Smooth muscle cell (in vitro differentiated cells): ENCODE data around the gene ROM1. TPM values are rescaled to one million over a fixed set of nuclear protein-coding genes. Genes with fewer than 3 reads are reported as not detected.

Source experiments
- DNase-seq: peaks from one replicate; lab custom pipeline; 2025; ENCODE audit not compliant: unreplicated experiment; lab: John Stamatoyannopoulos, UW
- H2AFZ ChIP-seq: fragments of 200-600 bp; sonication (generic); 2 replicates; pipeline ENCODE4 v1.6.0; 2016; ENCODE audit warnings: antibody characterized with exemption, low read depth, mild to moderate bottlenecking
- H3F3A ChIP-seq: fragments of 200-600 bp; sonication (generic); 2 replicates; pipeline ENCODE4 v1.6.0; 2017; ENCODE audit warnings: antibody characterized with exemption, low read depth
- H3K27ac ChIP-seq: fragments of 200-600 bp; sonication (generic); 2 replicates; pipeline ENCODE4 v1.5.1; 2016; ENCODE audit warnings: low read depth, mild to moderate bottlenecking
- H3K27me3 ChIP-seq: fragments of 200-600 bp; sonication (generic); 2 replicates; pipeline ENCODE4 v1.6.1; 2016; ENCODE audit warnings: low read depth, mild to moderate bottlenecking
- H3K36me3 ChIP-seq: fragments of 200-600 bp; sonication (generic); 2 replicates; pipeline ENCODE4 v1.5.1; 2016; ENCODE audit warnings: low read depth
- H3K4me1 ChIP-seq: fragments of 200-600 bp; sonication (generic); 2 replicates; pipeline ENCODE4 v1.5.1; 2016; ENCODE audit warnings: low read depth
- H3K4me2 ChIP-seq: fragments of 200-600 bp; sonication (generic); 2 replicates; pipeline ENCODE4 v1.6.0; 2016; ENCODE audit warnings: mild to moderate bottlenecking
- H3K4me3 ChIP-seq: fragments of 200-600 bp; sonication (generic); 2 replicates; pipeline ENCODE4 v1.5.1; 2016; ENCODE audit warnings: mild to moderate bottlenecking
- H3K79me2 ChIP-seq: fragments of 200-600 bp; sonication (generic); 2 replicates; pipeline ENCODE4 v1.6.0; 2016; ENCODE audit warnings: low read depth, mild to moderate bottlenecking
- H3K9ac ChIP-seq: fragments of 200-600 bp; sonication (generic); 2 replicates; pipeline ENCODE4 v1.6.0; 2016; ENCODE audit warnings: low read depth
- H3K9me3 ChIP-seq: fragments of 200-600 bp; sonication (generic); replicated peaks from 2 replicates; pipeline ENCODE4 v1.5.1; 2016; ENCODE audit warnings: low read depth
- H4K20me1 ChIP-seq: fragments of 200-600 bp; sonication (generic); 2 replicates; pipeline ENCODE4 v1.6.0; 2016; ENCODE audit warnings: low read depth
- WGBS: methylation state at CpG from one replicate; pipeline ENCODE4 v1.1.7; 2016; ENCODE audit warnings: low lambda C conversion rate; 5-methylcytosine and 5-hydroxymethylcytosine counted together
- polyA plus RNA-seq: library from polyadenylated mRNA; unstranded; fragments of >200 nt; fragmentation: Nextera tagmentation; extraction: Ambion mirVana; gene quantifications from 2 replicates; pipeline ENCODE4 v1.2.1, GENCODE V29; 2016
- total RNA-seq: library from RNA; depleted of rRNA; stranded (reverse); fragments of >200 nt; gene quantifications from 2 replicates; pipeline ENCODE4 v1.2.3, GENCODE V29; 2014
- TF ChIP-seq, protein P1 (sequence below): fragments of 200-600 bp; sonication (generic); IDR thresholded peaks from 2 replicates; pipeline ENCODE4 v1.5.1; 2017; ENCODE audit warnings: borderline replicate concordance, mild to moderate bottlenecking, antibody characterized with exemption; ENCODE audit not compliant: insufficient read depth, poor library complexity, severe bottlenecking

The ROM1 gene
- total and polyA plus RNA-seq, 2 experiments from 2014 or later: 1.4 to 4.0 TPM

DNA sequence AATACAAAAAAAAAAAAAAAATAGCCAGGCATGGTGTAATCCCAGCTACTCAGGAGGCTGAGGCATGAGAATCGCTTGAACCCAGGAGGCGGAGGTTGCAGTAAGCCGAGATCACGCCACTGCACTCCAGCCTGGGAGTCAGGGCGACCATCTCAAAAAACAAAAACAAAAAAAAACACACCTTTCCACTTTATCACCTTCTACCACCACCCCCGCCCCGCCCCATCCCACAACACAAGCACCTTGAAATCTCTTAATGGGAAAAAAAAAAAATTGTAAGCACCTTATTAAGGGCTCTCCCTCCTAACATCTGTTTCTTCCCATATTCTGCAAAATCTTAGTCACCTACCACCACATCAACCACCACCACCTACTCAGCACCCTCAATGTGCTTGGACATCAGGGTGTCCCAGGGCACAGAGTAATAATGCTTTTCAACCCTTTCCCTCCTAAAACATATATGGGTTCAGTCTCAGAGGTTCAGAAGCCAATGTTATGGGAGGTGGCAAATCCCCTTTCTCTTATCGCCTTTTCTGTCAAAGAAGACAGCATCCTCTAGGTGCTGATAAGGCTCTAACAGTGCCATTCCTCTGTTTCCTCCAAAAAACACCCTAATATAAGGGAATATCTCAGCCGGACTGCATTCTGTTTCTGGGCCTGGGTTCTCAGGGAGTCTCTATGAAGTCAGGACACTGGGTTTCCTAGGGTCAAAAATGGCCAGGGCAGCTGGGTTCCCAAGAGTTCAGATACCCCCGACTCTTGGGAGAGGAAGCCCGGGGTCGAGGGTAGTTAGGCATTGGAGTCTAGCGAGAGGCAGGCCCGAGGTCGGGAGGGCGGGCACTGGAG lies 39.3 kb downstream of the ROM1 start:
- Histone ChIP-seq H3K9ac (peak overlapping the region; percentile 94), H3K4me1 (peaks cover 3% of the 10 kb centered on the region), H3K9me3 (no peaks in the 10 kb centered on the region), H3K27me3 (no peaks in the 10 kb centered on the region), H3K4me2 (peak overlapping the region; percentile 92), H4K20me1 (no peaks in the 10 kb centered on the region), H3K27ac (peak overlapping the region; percentile 78), H3K4me3 (peak overlapping the region; percentile 86), H3F3A (no peaks in the 10 kb centered on the region), H3K79me2 (peaks cover 19% of the 10 kb centered on the region), H3K36me3 (no peaks in the 10 kb centered on the region), H2AFZ (peak overlapping the region; percentile 100)
- TF ChIP-seq, protein P1, sequence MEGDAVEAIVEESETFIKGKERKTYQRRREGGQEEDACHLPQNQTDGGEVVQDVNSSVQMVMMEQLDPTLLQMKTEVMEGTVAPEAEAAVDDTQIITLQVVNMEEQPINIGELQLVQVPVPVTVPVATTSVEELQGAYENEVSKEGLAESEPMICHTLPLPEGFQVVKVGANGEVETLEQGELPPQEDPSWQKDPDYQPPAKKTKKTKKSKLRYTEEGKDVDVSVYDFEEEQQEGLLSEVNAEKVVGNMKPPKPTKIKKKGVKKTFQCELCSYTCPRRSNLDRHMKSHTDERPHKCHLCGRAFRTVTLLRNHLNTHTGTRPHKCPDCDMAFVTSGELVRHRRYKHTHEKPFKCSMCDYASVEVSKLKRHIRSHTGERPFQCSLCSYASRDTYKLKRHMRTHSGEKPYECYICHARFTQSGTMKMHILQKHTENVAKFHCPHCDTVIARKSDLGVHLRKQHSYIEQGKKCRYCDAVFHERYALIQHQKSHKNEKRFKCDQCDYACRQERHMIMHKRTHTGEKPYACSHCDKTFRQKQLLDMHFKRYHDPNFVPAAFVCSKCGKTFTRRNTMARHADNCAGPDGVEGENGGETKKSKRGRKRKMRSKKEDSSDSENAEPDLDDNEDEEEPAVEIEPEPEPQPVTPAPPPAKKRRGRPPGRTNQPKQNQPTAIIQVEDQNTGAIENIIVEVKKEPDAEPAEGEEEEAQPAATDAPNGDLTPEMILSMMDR: no peak
- 42% methylated on average over 16 of the region's 16 CpGs for WGBS
- DNase-seq: no peak

DNA sequence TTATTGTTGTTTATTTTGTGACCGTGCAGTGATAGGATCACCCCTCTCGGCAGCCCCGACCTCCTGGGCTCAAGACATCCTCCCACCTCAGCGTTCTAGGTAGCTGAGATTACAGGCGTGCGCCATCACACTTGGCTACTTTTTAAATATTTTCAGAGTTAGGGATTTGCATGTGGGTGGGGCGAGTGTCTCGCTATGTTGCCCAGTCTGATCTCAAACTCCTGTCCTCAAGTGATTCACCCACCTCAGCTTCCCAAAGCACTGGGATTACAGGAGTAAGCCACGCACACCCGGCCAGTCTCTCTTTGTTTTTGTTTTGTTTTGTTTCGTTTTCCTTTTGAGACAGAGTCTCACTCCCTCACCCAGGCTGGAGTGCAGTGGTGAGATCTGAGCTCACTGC lies 41.2 kb downstream of the ROM1 start:
- Histone ChIP-seq H4K20me1 (no peaks in the 10 kb centered on the region), H3K4me2 (no peak overlapping the region), H3K27me3 (no peaks in the 10 kb centered on the region), H3K4me1 (peaks cover 3% of the 10 kb centered on the region), H2AFZ (no peak overlapping the region), H3K27ac (no peak overlapping the region), H3F3A (no peaks in the 10 kb centered on the region), H3K9ac (no peak overlapping the region), H3K79me2 (peaks cover 19% of the 10 kb centered on the region), H3K36me3 (no peaks in the 10 kb centered on the region), H3K9me3 (no peaks in the 10 kb centered on the region), H3K4me3 (no peak overlapping the region)
- TF ChIP-seq, protein P1: no peak
- DNase-seq: no peak
- WGBS: 94% methylated on average over 11 of the region's 11 CpGs

DNA sequence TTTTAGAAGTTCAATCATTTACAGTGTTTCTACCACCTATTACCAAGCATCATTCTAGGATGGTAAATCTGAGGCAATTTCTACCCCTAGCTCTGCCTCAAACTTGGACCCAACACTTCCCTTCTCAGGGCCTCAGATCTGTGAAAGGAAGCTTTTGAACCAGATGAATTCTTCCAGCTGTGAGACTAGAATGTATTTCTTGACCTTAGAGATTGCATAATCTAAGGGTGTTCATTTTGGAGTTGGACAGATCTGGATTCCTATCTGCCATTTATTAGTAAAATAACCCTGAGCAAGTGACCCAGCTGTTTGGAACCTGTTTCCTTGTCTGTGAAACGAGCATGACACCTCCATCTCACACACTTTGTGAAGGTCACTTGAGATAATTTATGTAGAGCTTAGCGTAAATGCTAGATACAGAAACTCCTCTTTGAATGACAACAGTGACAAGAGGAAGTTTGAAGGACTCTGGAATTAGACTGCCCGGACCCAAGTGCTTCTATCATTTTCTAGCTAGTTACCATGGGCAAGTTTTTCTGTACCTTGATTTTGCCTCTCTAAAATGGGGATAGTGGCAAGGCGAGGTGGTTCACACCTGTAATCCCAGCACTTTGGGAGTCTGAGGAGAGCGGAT lies 43.9 kb downstream of the ROM1 start:
- no peaks in the 10 kb centered on the region for H3F3A ChIP-seq
- 75% methylated on average over 5 of the region's 5 CpGs for WGBS

More for the DNA sequence above, 43.9 kb downstream of the ROM1 start:
- no peak overlapping the region for H2AFZ ChIP-seq
- no peak overlapping the region for H3K9ac ChIP-seq
- H3K4me1 ChIP-seq: peaks cover 3% of the 10 kb centered on the region
- TF ChIP-seq, protein P1: no peak
- H3K27me3 ChIP-seq: no peaks in the 10 kb centered on the region
- H3K4me3 ChIP-seq: no peak overlapping the region
- H3K27ac ChIP-seq: no peak overlapping the region
- no peak overlapping the region for H3K4me2 ChIP-seq
- no peaks in the 10 kb centered on the region for H3K9me3 ChIP-seq
- no peak for DNase-seq
- no peaks in the 10 kb centered on the region for H4K20me1 ChIP-seq
- no peaks in the 10 kb centered on the region for H3K36me3 ChIP-seq
- H3K79me2 ChIP-seq: peaks cover 11% of the 10 kb centered on the region
